Kidney (tissue), 14 donors: ENCODE results near the gene PHYHIPL. TPM values are rescaled to one million over a fixed set of nuclear protein-coding genes. Genes with fewer than 3 reads are reported as not detected.
A peak's percentile ranks its signal among the peaks of the same experiment; 100 is the strongest.

Experiments
- DNase-seq, 5 donors: peaks; one replicate each; pipeline ENCODE4 v3.0.0-alpha.2; 2013 to 2020
- FAIRE-seq: peaks from 2 replicates; lab custom pipeline; 2012; peaks lifted over from hg19 to GRCh38; lab: Jason Lieb, UNC
- H3K27ac ChIP-seq, 2 donors: one replicate each; pipeline ENCODE4 v1.7.0; 2013; ENCODE audit warnings: low read depth in 2 of 2, low read length in 2 of 2, inconsistent platforms in 1 of 2
- H3K27me3 ChIP-seq: one replicate; pipeline ENCODE4 v1.7.1; 2013; ENCODE audit warnings: low read length, inconsistent platforms; ENCODE audit not compliant: control insufficient read depth, insufficient read depth
- H3K36me3 ChIP-seq, 3 donors: one replicate each; pipeline versions ENCODE4 v1.7.0 to v1.7.1; 2013; ENCODE audit warnings: low read length in 3 of 3, control low read depth in 1 of 3, inconsistent platforms in 1 of 3; ENCODE audit not compliant: insufficient read depth in 3 of 3, control insufficient read depth in 2 of 3
- H3K4me1 ChIP-seq, 3 donors: one replicate each; pipeline versions ENCODE4 v1.7.0 to v1.7.1; 2013; ENCODE audit warnings: low read length in 3 of 3, inconsistent platforms in 1 of 3, low read depth in 1 of 3; ENCODE audit not compliant: control insufficient read depth in 2 of 3, insufficient read depth in 2 of 3
- H3K4me3 ChIP-seq, 3 donors: one replicate each; pipeline versions ENCODE4 v1.7.0 to v1.8.1; 2013; ENCODE audit warnings: low read length in 3 of 3, control low read depth in 1 of 3, inconsistent platforms in 1 of 3
- H3K9ac ChIP-seq, 3 donors: one replicate each; pipeline versions ENCODE4 v1.7.0 to v1.7.1; 2013; ENCODE audit warnings: low read length in 3 of 3, control low read depth in 1 of 3, inconsistent platforms in 1 of 3
- H3K9me3 ChIP-seq, 3 donors: one replicate each; pipeline versions ENCODE4 v1.7.0 to v1.7.1; 2013; ENCODE audit warnings: low read length in 3 of 3, control low read depth in 1 of 3, inconsistent platforms in 1 of 3; ENCODE audit not compliant: control insufficient read depth in 2 of 3, insufficient read depth in 1 of 3
- CTCF ChIP-seq: IDR thresholded peaks from 3 replicates; pipeline ENCODE4 v1.5.1; 2012; ENCODE audit warnings: mild to moderate bottlenecking, moderate library complexity, borderline replicate concordance; ENCODE audit not compliant: insufficient read depth; ENCODE audit errors: extremely low read depth
- intact Hi-C: fragments of 100-400 bp; cut with DNase I; formaldehyde crosslinking; loops from one replicate; pipeline ENCODE4 v1.11.1; 2022
- polyA plus RNA-seq: library from polyadenylated mRNA; stranded (reverse); fragments of 350-450 nt; fragmentation: Illumina TruSeq; extraction: RNeasy Lipid Tissue Mini Kit (QIAGEN cat#74804); gene quantifications from one replicate; pipeline ENCODE4 v1.2.3, GENCODE V29; 2014; ENCODE audit warnings: low read depth, low replicate concordance; ENCODE audit not compliant: insufficient read depth
- total RNA-seq: library from RNA; stranded (reverse); fragmentation: NEBNext Ultra II Directional; extraction: Animal tissue kit (Norgen Biotek cat#: 25700); gene quantifications from one replicate; pipeline ENCODE4 v1.2.1, GENCODE V29; 2021
- donor health status: control.
- donor health status: control.
- donor health status: control.
- donor health status: control.
- donor health status: control.
- donor health status: DM: yes; HTN: yes; CAD: no.
- donor health status: Normal renal cell carcinoma (clear cell type).

The PHYHIPL gene
- total and polyA plus RNA-seq, 2 donors from 2014 or later = 12.0 to 19.2 TPM

- intact Hi-C loops = loop anchor here (10.0 kb wide), 1 partner anchor 228 kb away; no protein-coding TSS in a partner anchor
- Histone ChIP-seq H3K4me1 (peaks cover 0 to 4% (median 0%) of the 10 kb centered on the region in 3 donors), H3K27ac (no peak overlapping the region), H3K4me3 (no peak overlapping the region), H3K36me3 (no peaks in the 10 kb centered on the region), H3K9me3 (peaks cover 0 to 3% (median 0%) of the 10 kb centered on the region in 3 donors), H3K9ac (no peak overlapping the region), H3K27me3 (peaks cover 3% of the 10 kb centered on the region)
- no peak for TF ChIP-seq CTCF
- FAIRE-seq (no peak), DNase-seq (no peak)
These were observed 3.9 kb upstream of the PHYHIPL start for GRCh38 chr10:59172567-59172966.

- Histone ChIP-seq H3K4me1 (peaks cover 0 to 4% (median 0%) of the 10 kb centered on the region in 3 donors), H3K4me3 (peak overlapping the region in 1 of 3 donors; percentile 2), H3K27me3 (peaks cover 3% of the 10 kb centered on the region), H3K9me3 (no peaks in the 10 kb centered on the region), H3K36me3 (no peaks in the 10 kb centered on the region), H3K27ac (no peak overlapping the region), H3K9ac (no peak overlapping the region)
- DNase-seq (no peak), FAIRE-seq (no peak)
- intact Hi-C loops = loop anchor here (10.0 kb wide), 1 partner anchor 229 kb away; no protein-coding TSS in a partner anchor
- no peak for TF ChIP-seq CTCF
These were observed 3.0 kb upstream of the PHYHIPL start for GRCh38 chr10:59173414-59173813.

GRCh38 chr10:59175538-59176240 lies 754 bp upstream of the PHYHIPL start:
- DNase-seq (peak; percentile 16 to 68 (median 41)), FAIRE-seq (no peak)
- H3K27ac ChIP-seq = peak overlapping the region; percentile 70 to 71
- no peak for TF ChIP-seq CTCF
- intact Hi-C loops = loop anchor here (10.0 kb wide), 1 partner anchor 231 kb away; no protein-coding TSS in a partner anchor
- no peaks in the 10 kb centered on the region for H3K9me3 ChIP-seq
- peaks cover 5% of the 10 kb centered on the region for H3K27me3 ChIP-seq
- peak overlapping the region; percentile 4 to 82 (median 13) for H3K9ac ChIP-seq
- peak overlapping the region; percentile 38 to 81 (median 63) for H3K4me3 ChIP-seq
- H3K4me1 ChIP-seq = peaks cover 0 to 4% (median 0%) of the 10 kb centered on the region in 3 donors
- H3K36me3 ChIP-seq = no peaks in the 10 kb centered on the region
